SKM-1 treated with dmso at 0.1 percent for 144 hours (cell line): ENCODE results near the gene BTLA.
"Not testable (repeated sequence)": the region's sequence is repeated elsewhere in the genome, so short reads cannot be mapped to it uniquely, and the experiment has no call there.

ENCODE experiments used
- DNase-seq: peaks from one replicate; lab custom pipeline; 2025; ENCODE audit not compliant: unreplicated experiment; lab: John Stamatoyannopoulos, UW

BTLA gene

GRCh38 chr3:112492124-112492523 lies 7.1 kb downstream of the BTLA start:
- DNase-seq, result no peak

GRCh38 chr3:112491373-112491772 lies 7.9 kb downstream of the BTLA start:
- no peak for DNase-seq

GRCh38 chr3:112489674-112490479 lies 9.4 kb downstream of the BTLA start:
- no peak for DNase-seq

GRCh38 chr3:112486811-112487505 lies 12.3 kb downstream of the BTLA start:
- no peak for DNase-seq

- DNase-seq, result no peak
Measured at GRCh38 chr3:112484352-112484751, 14.9 kb downstream of the BTLA start.

GRCh38 chr3:112482675-112483074 lies 16.6 kb downstream of the BTLA start:
- DNase-seq, result peak; percentile 19

- no peak for DNase-seq
Measured at GRCh38 chr3:112481302-112481721, 18.0 kb downstream of the BTLA start.

GRCh38 chr3:112477891-112478290 lies 21.4 kb downstream of the BTLA start:
- DNase-seq, result peak; percentile 81

GRCh38 chr3:112476346-112476745 lies 22.9 kb downstream of the BTLA start:
- DNase-seq, result peak; percentile 41

- peak; percentile 44 for DNase-seq
Measured at GRCh38 chr3:112474796-112475195, 24.5 kb downstream of the BTLA start.

GRCh38 chr3:112472691-112473090 lies 26.6 kb downstream of the BTLA start:
- DNase-seq, result no peak

- no peak for DNase-seq
Measured at GRCh38 chr3:112471596-112472325, 27.5 kb downstream of the BTLA start.

- DNase-seq, result no peak
Measured at GRCh38 chr3:112470788-112471187, 28.5 kb downstream of the BTLA start.

GRCh38 chr3:112469671-112470070 lies 29.6 kb downstream of the BTLA start:
- DNase-seq, result no peak

GRCh38 chr3:112467539-112467938 lies 31.7 kb downstream of the BTLA start:
- DNase-seq, result no peak

GRCh38 chr3:112466020-112466419 lies 33.3 kb downstream of the BTLA start:
- DNase-seq, result no peak

GRCh38 chr3:112464264-112464663 lies 35.0 kb downstream of the BTLA start:
- peak; percentile 84 for DNase-seq

- DNase-seq, result no peak
Measured at GRCh38 chr3:112463250-112463649, 36.0 kb downstream of the BTLA start.

- DNase-seq, result not testable (repeated sequence)
Measured at GRCh38 chr3:112461787-112462186, 37.5 kb downstream of the BTLA start.

GRCh38 chr3:112460519-112461195 lies 38.6 kb downstream of the BTLA start:
- no peak for DNase-seq

GRCh38 chr3:112459750-112460149 lies 39.5 kb downstream of the BTLA start:
- no peak for DNase-seq
